ENCODE measurements around the gene MSH3.
A peak's percentile ranks its signal among the peaks of the same experiment; 100 is the strongest.

Gene MSH3

GRCh38 chr5:80689627-80690026 lies 35.2 kb downstream of the MSH3 start:
- TF ChIP-seq Cebpa-rat (IDR thresholded peaks at IDR 0.05) = no peak
- Histone ChIP-seq H3K27me3 (no peaks in the 10 kb centered on the region), H3K27ac (no peak overlapping the region), H3K4me1 (peaks cover 0 to 3% (median 0%) of the 10 kb centered on the region in 10 experiments; a peak in 2 of 20 replicates), H3K36me3 (peaks cover 3 to 25% (median 17%) of the 10 kb centered on the region in 11 experiments; a peak in 13 of 22 replicates), H3K9ac (no peak overlapping the region), H3K4me3 (no peak overlapping the region), H3K4me2 (no peak overlapping the region), H3K9me3 (replicated peaks in 1 of 11) (no peaks in the 10 kb centered on the region), H4K20me1 (peaks cover 0 to 5% (median 0%) of the 10 kb centered on the region in 11 experiments; a peak in 2 of 22 replicates)

GRCh38 chr5:80695666-80696065 lies 41.2 kb downstream of the MSH3 start:
- Histone ChIP-seq H3K9ac (no peak overlapping the region), H3K4me2 (peak overlapping the region in 5 of 11 experiments; percentile 10 to 52 (median 24); a peak in 9 of 22 replicates), H3K36me3 (peaks cover 23 to 49% (median 33%) of the 10 kb centered on the region in 11 experiments), H3K9me3 (replicated peaks in 1 of 11) (0 out of 22 replicates have a peak, but pooled peaks cover 0 to 3% (median 0%) of the 10 kb centered on the region in 11 experiments), H3K4me3 (no peak overlapping the region), H4K20me1 (no peaks in the 10 kb centered on the region; a peak in 1 of 22 replicates), H3K4me1 (peaks cover 0 to 19% (median 6%) of the 10 kb centered on the region in 10 experiments; a peak in 8 of 20 replicates), H3K27ac (no peak overlapping the region), H3K27me3 (no peaks in the 10 kb centered on the region)
- no peak for TF ChIP-seq Cebpa-rat (IDR thresholded peaks at IDR 0.05)

GRCh38 chr5:80696450-80696849 lies 42.0 kb downstream of the MSH3 start:
- no peak overlapping the region for H3K4me2 ChIP-seq
- H3K9me3 ChIP-seq (replicated peaks in 1 of 11) = 0 out of 22 replicates have a peak, but pooled peaks cover 0 to 3% (median 0%) of the 10 kb centered on the region in 11 experiments
- no peaks in the 10 kb centered on the region for H3K27me3 ChIP-seq
- no peak overlapping the region for H3K4me3 ChIP-seq
- no peaks in the 10 kb centered on the region; a peak in 1 of 22 replicates for H4K20me1 ChIP-seq
- H3K27ac ChIP-seq = no peak overlapping the region
- H3K9ac ChIP-seq = no peak overlapping the region
- peaks cover 0 to 19% (median 6%) of the 10 kb centered on the region in 10 experiments; a peak in 8 of 20 replicates for H3K4me1 ChIP-seq
- TF ChIP-seq Cebpa-rat (IDR thresholded peaks at IDR 0.05) = no peak
- H3K36me3 ChIP-seq = peaks cover 31 to 57% (median 34%) of the 10 kb centered on the region in 11 experiments

- H3K9me3 ChIP-seq (replicated peaks in 1 of 11) = 0 out of 22 replicates have a peak, but pooled peaks cover 0 to 3% (median 0%) of the 10 kb centered on the region in 11 experiments
- no peaks in the 10 kb centered on the region; a peak in 1 of 22 replicates for H4K20me1 ChIP-seq
- H3K4me1 ChIP-seq = peaks cover 0 to 25% (median 7%) of the 10 kb centered on the region in 10 experiments; a peak in 13 of 20 replicates
- no peak overlapping the region for H3K4me2 ChIP-seq
- H3K27ac ChIP-seq = no peak overlapping the region
- H3K27me3 ChIP-seq = no peaks in the 10 kb centered on the region
- TF ChIP-seq Cebpa-rat (IDR thresholded peaks at IDR 0.05) = no peak
- H3K36me3 ChIP-seq = peaks cover 33 to 63% (median 38%) of the 10 kb centered on the region in 11 experiments
- H3K9ac ChIP-seq = no peak overlapping the region
- H3K4me3 ChIP-seq = no peak overlapping the region
Observed at GRCh38 chr5:80697100-80697499, 42.6 kb downstream of the MSH3 start.

GRCh38 chr5:80698369-80698768 lies 43.9 kb downstream of the MSH3 start:
- H3K9me3 ChIP-seq (replicated peaks in 1 of 11) = 0 out of 22 replicates have a peak, but pooled peaks cover 0 to 3% (median 0%) of the 10 kb centered on the region in 11 experiments
- peaks cover 38 to 63% (median 47%) of the 10 kb centered on the region in 11 experiments for H3K36me3 ChIP-seq
- no peak for TF ChIP-seq Cebpa-rat (IDR thresholded peaks at IDR 0.05)

GRCh38 chr5:80701597-80701996 lies 47.1 kb downstream of the MSH3 start:
- no peak for TF ChIP-seq Cebpa-rat (IDR thresholded peaks at IDR 0.05)
- Histone ChIP-seq H3K36me3 (peaks cover 21 to 64% (median 36%) of the 10 kb centered on the region in 11 experiments; a peak in 21 of 22 replicates), H3K4me3 (no peak overlapping the region), H4K20me1 (no peaks in the 10 kb centered on the region; a peak in 1 of 22 replicates), H3K27ac (no peak overlapping the region), H3K9ac (no peak overlapping the region; a peak in 1 of 22 replicates), H3K9me3 (replicated peaks in 1 of 11) (no peaks in the 10 kb centered on the region), H3K27me3 (no peaks in the 10 kb centered on the region), H3K4me2 (no peak overlapping the region), H3K4me1 (peaks cover 4 to 36% (median 27%) of the 10 kb centered on the region in 10 experiments; a peak in 19 of 20 replicates)

More at GRCh38 chr5:80698369-80698768, 43.9 kb downstream of the MSH3 start:
- Histone ChIP-seq H3K4me2 (no peak overlapping the region), H3K9ac (no peak overlapping the region), H3K4me1 (peaks cover 0 to 38% (median 20%) of the 10 kb centered on the region in 10 experiments; a peak in 18 of 20 replicates), H3K4me3 (no peak overlapping the region), H3K27me3 (no peaks in the 10 kb centered on the region), H4K20me1 (no peaks in the 10 kb centered on the region; a peak in 1 of 22 replicates), H3K27ac (no peak overlapping the region)

- H3K4me1 ChIP-seq = peaks cover 9 to 36% (median 27%) of the 10 kb centered on the region in 10 experiments
Observed at GRCh38 chr5:80703291-80703690, 48.8 kb downstream of the MSH3 start.

GRCh38 chr5:80703747-80704146 lies 49.3 kb downstream of the MSH3 start:
- Histone ChIP-seq H3K4me2 (peak overlapping the region; percentile 6 to 82 (median 70); a peak in 21 of 22 replicates), H3K9ac (no peak overlapping the region), H3K4me3 (peak overlapping the region in 1 of 10 experiments; percentile 22; a peak in 1 of 20 replicates), H3K9me3 (replicated peaks in 1 of 11) (no peaks in the 10 kb centered on the region), H4K20me1 (no peaks in the 10 kb centered on the region; a peak in 1 of 22 replicates), H3K4me1 (peaks cover 9 to 36% (median 27%) of the 10 kb centered on the region in 10 experiments), H3K27ac (peak overlapping the region in 3 of 11 experiments; percentile 6 to 59 (median 49); a peak in 5 of 22 replicates), H3K36me3 (peaks cover 25 to 68% (median 36%) of the 10 kb centered on the region in 11 experiments), H3K27me3 (no peaks in the 10 kb centered on the region)
- no peak for TF ChIP-seq Cebpa-rat (IDR thresholded peaks at IDR 0.05)

More at GRCh38 chr5:80703291-80703690, 48.8 kb downstream of the MSH3 start:
- Histone ChIP-seq H3K4me2 (peak overlapping the region; percentile 6 to 82 (median 70); a peak in 20 of 22 replicates), H3K9ac (no peak overlapping the region), H3K27me3 (no peaks in the 10 kb centered on the region), H3K36me3 (peaks cover 23 to 65% (median 34%) of the 10 kb centered on the region in 11 experiments), H3K27ac (peak overlapping the region in 2 of 11 experiments; percentile 47 to 59; a peak in 3 of 22 replicates), H3K9me3 (replicated peaks in 1 of 11) (no peaks in the 10 kb centered on the region), H4K20me1 (no peaks in the 10 kb centered on the region; a peak in 1 of 22 replicates), H3K4me3 (peak overlapping the region in 1 of 10 experiments; percentile 22; a peak in 1 of 20 replicates)
- TF ChIP-seq Cebpa-rat (IDR thresholded peaks at IDR 0.05) = no peak

- Histone ChIP-seq H3K4me1 (peaks cover 9 to 36% (median 27%) of the 10 kb centered on the region in 10 experiments), H4K20me1 (no peaks in the 10 kb centered on the region; a peak in 1 of 22 replicates), H3K4me3 (no peak overlapping the region), H3K36me3 (peaks cover 24 to 72% (median 41%) of the 10 kb centered on the region in 11 experiments), H3K27ac (peak overlapping the region in 3 of 11 experiments; percentile 6 to 59 (median 49); a peak in 5 of 22 replicates), H3K4me2 (peak overlapping the region in 10 of 11 experiments; percentile 6 to 82 (median 71); a peak in 20 of 22 replicates), H3K9ac (no peak overlapping the region), H3K9me3 (replicated peaks in 1 of 11) (no peaks in the 10 kb centered on the region), H3K27me3 (no peaks in the 10 kb centered on the region)
- TF ChIP-seq Cebpa-rat (IDR thresholded peaks at IDR 0.05) = no peak
Observed at GRCh38 chr5:80704221-80704620, 49.8 kb downstream of the MSH3 start.
